Islet precursor cell (in vitro differentiated cells): ENCODE data around the gene EML5.
"Not testable (repeated sequence)": the region's sequence is repeated elsewhere in the genome, so short reads cannot be mapped to it uniquely, and the experiment has no call there.

Source experiments
- DNase-seq: peaks from one replicate; pipeline ENCODE4 v3.0.0-alpha.2; 2018

Gene EML5

DNA sequence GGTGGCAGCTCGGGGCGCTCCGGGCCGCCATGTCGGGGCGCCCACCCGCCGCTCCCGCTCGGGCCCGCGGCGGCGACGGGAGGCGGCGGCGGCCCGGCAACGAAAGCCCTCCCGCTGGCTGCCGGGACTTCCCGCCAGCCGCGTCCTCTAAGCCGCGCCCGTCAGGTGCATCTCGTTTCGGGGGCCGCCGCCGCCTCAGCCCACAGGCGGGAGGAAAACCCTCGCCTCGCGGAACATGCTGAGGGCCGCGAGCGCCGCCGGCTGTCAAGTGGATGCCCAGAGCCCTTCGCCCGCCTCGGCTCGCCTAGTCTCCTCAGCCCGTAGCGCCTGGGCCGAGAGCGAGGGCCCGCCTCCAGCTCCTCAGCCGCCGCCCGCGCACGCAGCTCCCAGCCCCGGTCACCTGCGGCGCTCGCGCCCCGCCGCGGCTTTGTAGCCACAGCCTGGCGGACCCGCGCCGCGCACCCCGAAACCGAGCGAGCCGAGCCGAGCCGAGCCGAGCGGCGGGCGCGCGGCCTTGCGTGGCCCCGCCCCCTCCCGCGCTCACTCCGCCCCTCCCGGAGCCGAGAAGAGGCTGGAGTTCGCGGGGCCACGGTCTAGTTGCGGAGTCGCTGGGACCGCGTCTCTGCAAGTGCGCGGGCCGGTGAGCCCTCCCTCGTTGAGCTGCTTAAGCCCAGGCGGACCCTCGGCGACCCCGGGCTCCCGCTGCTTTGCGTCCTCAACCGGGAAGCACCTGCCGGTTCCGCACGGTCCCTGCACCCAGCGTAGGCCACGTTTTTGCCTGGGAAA lies at the start of gene EML5:
Gene EML5 (minus strand): TSS at position 481 of the 786 bp plus-strand sequence. CDS start 450 bp downstream, at position 31.
- peak; percentile 87 for DNase-seq

DNA sequence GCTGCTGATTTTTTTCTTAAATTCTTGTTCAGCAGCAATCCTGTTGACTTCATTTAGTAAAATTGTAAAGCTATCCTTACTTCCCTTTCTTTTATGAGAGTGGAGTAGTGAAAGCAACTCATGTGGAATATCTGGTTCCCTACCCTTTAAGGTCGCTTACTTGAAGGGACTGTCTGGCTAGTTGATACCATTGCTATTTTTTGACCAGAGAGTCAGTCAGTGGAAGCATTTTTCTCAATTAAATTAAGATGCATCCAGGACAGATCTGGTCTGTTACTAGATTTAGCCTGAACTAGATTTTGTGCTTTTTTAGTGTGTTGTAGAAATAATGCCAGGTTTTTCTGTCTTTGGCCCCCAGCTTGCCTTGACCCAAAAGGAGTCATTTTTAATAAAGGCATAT lies 49.7 kb upstream of the EML5 start:
- DNase-seq: no peak

DNA sequence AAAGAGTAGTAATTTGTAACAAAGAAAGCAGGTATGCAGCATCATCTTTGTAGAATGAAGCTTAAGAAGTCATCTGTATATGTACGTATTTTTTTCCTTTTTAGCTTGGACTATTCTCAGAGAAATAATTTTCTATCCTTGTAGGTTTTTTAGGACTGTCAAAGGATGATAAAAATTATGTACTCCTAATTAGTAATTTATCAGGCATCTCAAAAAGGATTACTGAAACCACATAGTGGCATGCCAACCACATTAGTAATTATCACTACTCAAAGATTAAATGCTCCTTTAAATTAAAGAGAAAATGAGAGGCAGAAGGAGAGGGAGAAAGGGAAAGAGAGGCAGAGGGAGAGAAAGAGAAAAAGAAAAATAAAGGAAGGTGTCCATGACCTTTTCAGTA lies 49.0 kb upstream of the EML5 start:
- DNase-seq: no peak

GRCh38 chr14:88840926-88841325 lies 48.2 kb upstream of the EML5 start:
- no peak for DNase-seq

DNA sequence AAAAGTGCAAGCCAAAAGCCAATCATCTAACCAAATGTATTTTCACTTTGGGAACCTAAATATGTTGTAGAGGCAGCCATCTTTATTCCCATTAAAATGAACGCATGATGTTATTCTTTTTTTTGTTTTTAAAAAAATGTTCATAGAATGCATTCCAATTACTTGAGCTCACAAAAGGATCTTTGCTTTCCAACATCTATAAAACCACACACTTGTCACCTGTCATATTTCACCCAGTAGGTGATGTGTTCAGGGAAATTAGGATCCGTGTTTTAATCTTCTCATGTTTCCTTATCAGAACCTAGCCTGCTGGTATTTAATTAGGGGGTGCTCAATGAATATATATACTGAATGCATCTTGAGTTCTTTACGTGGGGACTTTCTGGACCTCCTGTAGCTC lies 45.3 kb upstream of the EML5 start:
- no peak for DNase-seq

DNA sequence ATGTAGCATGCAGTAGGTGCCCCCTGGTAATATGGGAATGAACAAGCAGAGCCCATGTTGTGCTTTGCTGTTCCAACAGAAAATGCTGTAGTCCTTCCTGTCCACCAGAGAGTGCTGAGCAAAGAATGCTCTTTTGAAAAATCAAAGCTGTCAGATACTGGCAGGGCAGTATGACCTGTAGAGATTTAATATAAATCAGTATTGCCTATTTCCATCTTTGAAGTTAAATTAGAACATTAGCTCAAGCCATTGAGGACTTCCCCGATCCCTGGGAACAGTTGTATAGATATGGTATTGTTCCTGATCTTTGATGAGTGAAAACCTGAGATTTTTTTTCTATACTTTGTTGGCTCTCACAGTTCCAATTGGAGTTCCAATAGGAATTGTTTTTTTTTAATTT lies 44.7 kb upstream of the EML5 start:
- no peak for DNase-seq

GRCh38 chr14:88835661-88836060 lies 42.9 kb upstream of the EML5 start:
- DNase-seq: no peak

GRCh38 chr14:88834883-88835431 lies 42.2 kb upstream of the EML5 start:
- no peak for DNase-seq

- DNase-seq: no peak
These were observed 38.5 kb upstream of the EML5 start for GRCh38 chr14:88831284-88831683.

GRCh38 chr14:88829685-88830302 lies 37.0 kb upstream of the EML5 start:
- DNase-seq: no peak

DNA sequence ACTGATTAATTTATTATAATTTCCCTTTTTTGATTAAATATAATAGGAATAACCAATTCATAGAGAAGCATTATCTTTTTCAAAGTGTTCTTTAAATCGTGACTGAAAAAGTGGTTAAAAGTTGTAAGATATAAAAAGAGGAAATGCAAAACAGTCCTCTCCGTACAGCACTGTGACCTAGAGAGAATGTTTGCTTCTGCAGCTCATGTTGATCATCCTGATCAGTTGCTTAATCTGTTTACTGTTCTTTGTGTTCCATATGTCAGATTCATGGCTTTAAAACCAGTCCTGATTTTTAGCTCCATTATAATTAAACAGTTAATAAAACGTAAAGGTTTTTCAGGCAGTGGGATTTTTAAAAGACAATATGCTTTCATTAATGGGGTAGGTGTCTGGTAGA lies 36.4 kb upstream of the EML5 start:
- no peak for DNase-seq

DNA sequence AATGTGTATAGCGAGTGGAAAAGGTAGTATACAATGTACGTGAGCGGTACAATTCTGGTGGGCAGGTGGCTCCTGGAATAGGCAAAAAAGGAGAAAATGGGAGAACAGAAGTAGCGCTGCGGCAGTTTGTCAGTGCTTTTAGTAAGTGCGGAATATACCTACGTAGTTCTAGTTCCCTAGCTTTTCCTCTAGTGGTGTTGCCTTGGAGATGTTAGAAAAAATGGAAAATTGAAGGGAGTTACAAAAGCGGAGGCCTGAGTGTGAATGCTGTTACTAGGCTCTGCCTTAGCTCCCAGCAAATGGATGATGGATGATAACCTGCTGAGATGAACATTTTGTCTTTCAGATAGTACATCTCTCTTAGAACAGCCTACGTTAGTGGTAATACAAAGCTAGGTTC lies 32.8 kb upstream of the EML5 start:
- DNase-seq: no peak

DNA sequence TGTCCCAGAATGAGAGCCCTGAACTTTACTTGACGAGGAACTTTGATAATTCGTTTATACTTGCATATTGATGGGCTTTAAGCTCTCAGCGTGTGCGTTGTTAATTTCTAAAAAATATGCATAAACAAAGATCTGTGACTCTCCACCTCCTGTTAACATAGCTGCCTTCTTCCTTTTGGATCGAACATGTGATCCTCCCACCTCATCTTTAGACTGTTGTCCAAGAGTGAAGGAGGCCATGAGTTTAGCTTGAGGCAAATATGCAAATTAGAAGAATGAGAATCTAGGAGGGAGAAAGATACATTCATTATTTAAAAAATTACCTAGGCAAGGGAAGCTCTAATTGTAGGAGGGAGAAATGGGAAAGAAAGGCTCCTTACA lies 32.3 kb upstream of the EML5 start:
- DNase-seq: no peak

- DNase-seq: peak; percentile 95
These were observed 31.7 kb upstream of the EML5 start, which contains the start of gene TTC8 for GRCh38 chr14:88824314-88825077. Gene TTC8, plus strand, starts transcription at chr14:88824651. Its CDS starts 57 bp downstream, at chr14:88824708.

GRCh38 chr14:88823968-88824313 lies 31.2 kb upstream of the EML5 start:
- no peak for DNase-seq

DNA sequence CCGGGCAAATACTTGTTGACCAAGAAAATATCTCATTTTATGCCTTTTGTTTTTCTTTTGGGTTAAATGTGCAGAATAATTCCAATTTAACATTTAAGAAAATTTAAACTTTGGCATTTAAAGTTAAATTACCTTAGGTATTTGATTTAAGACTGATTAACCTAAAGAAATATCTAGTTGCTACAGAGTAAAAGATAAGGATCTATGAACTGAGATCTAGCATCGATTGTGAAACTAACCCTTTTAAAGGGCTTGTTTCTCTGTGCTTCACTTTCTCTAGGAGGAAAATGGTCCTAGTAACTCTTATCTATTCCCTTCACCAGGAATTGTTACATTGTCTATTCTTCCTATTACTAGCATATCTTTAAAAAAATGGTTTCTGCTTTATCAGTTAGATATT lies 29.1 kb upstream of the EML5 start:
- no peak for DNase-seq

- no peak for DNase-seq
These were observed 28.6 kb upstream of the EML5 start for GRCh38 chr14:88821378-88821777.

GRCh38 chr14:88819674-88820073 lies 26.9 kb upstream of the EML5 start:
- not testable (repeated sequence) for DNase-seq

DNA sequence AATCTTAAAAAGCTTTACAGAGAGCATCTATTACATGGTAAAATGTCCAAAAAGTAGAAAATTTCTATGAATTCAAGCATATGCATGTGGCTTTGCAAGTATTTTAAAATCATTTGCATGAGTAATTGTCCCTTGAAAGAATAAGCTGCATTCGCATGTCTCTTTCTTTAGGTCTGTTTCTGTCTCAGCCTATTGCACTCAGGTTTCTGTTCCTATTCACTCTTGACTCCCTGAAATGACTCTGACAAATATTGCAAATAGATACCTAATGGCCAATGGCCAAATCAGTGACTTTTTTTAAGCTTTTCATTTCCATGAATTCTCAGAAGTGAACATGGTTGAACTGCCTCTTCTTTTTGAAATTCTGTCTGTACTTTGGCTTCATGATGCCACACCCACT lies 25.3 kb upstream of the EML5 start:
- no peak for DNase-seq

- DNase-seq: no peak
These were observed 23.2 kb upstream of the EML5 start for GRCh38 chr14:88815980-88816379.

DNA sequence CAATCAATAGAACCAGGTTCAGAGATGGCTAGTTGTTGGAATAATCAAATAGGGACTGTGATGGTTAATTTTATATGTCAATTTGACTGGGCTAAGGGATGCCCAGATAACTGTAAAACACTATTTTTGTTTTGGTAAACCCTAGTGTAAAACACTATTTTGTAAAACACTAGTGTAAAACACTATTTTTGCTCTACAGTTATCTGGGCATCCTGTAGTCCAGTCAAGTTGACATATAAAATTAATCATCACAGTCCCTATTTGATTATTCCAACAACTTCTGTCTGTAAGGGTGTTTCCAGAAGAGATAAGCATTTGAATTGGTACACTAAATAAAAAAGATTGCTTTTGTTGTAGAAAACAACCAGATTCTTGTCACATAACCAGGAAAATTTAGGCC lies 15.6 kb upstream of the EML5 start:
- DNase-seq: no peak

DNA sequence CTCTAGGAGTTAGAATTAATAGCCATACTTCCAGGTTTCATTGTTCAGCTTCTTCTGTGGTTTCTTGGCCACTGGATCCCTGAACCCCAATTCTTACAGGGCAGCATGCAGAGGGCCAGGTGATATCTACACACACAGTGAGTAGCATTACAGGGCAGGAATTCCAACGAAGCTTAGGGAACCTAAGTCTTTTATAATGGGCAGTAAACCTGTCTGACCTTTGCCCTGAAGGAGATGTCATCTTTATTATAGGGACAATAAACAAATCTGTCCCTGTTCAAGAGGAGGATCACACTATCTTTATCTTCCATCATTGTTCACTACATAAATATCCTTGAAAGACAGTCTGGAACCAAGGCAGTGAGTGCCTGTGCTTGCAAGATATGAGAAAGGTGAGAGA lies 11.7 kb upstream of the EML5 start:
- no peak for DNase-seq

GRCh38 chr14:88804035-88804434 lies 11.3 kb upstream of the EML5 start:
- DNase-seq: no peak

- no peak for DNase-seq
These were observed 9.8 kb upstream of the EML5 start for GRCh38 chr14:88802596-88802995.
